HCT116 (cell line): ENCODE measurements around the gene CFAP97. TPM values are rescaled to one million over a fixed set of nuclear protein-coding genes. Genes with fewer than 3 reads are reported as not detected.

ENCODE experiments used
- ATAC-seq: fragments of 200-7000 bp; cut with Tn5 transposase; 2 replicates; pipeline ENCODE4 v1.9.1; 2020; ENCODE audit warnings: mild to moderate bottlenecking, moderate library complexity
- BruUV-seq: library from RNA; stranded (reverse); fragments of 400-500 nt; replicated peaks from 2 replicates; lab custom pipeline; 2021; lab: Mats Ljungman, UMichigan
- CTCF ChIA-PET: fragments of 300-600 bp; sonication (Branson Sonifier 250); formaldehyde crosslinking; loops from one replicate; lab custom pipeline; 2021; ENCODE audit warnings: antibody characterized with exemption; lab: Charles Lee
- POLR2A ChIA-PET: fragments of 300-600, 350-600 bp; sonication (Branson Sonifier 250); formaldehyde crosslinking; loops from one replicate; lab custom pipeline; 2021; ENCODE audit warnings: antibody characterized with exemption; lab: Charles Lee
- RAD21 ChIA-PET, 2 experiments: fragments of 300-600 bp; sonication (Branson Sonifier 250); formaldehyde crosslinking; loops; one replicate each; lab custom pipeline; 2023; ENCODE audit warnings: low total read pairs in 2 of 2; ENCODE audit not compliant: uncharacterized antibody in 2 of 2, unreplicated experiment in 2 of 2, low non-redundant PET in 1 of 2; lab: Charles Lee
- DNase-seq: peaks from one replicate; pipeline ENCODE4 v3.0.0-alpha.2; 2010; ENCODE audit warnings: low read depth, low spot score
- H2AFZ ChIP-seq: fragments of 200-600 bp; shearing (Covaris generic), sonication (generic); 2 replicates; pipeline ENCODE4 v1.6.1; 2017; ENCODE audit warnings: low read depth, mixed run types, mixed read lengths, antibody characterized with exemption, low read length; ENCODE audit not compliant: poor library complexity, severe bottlenecking
- H3K27ac ChIP-seq: 2 replicates; pipeline ENCODE4 v1.5.1; 2012; ENCODE audit warnings: low read depth, low read length
- H3K27me3 ChIP-seq: fragments of 200-600 bp; sonication (generic); 2 replicates; pipeline ENCODE4 v1.6.1; 2016; ENCODE audit warnings: mixed run types, low read length, mixed read lengths; ENCODE audit not compliant: insufficient read depth
- H3K36me3 ChIP-seq, 2 experiments: fragments of 200-500 bp in 1 of 2; fragments of 200-600 bp in 1 of 2; sonication (Bioruptor generic) in 1 of 2; sonication (generic) in 1 of 2; 2 replicates each; pipeline versions ENCODE4 v1.5.1 to v1.6.1; 2014 to 2016; ENCODE audit warnings: low read length in 2 of 2, inconsistent platforms in 1 of 2, mixed read lengths in 1 of 2, mixed run types in 1 of 2; ENCODE audit not compliant: insufficient read depth in 2 of 2, control insufficient read depth in 1 of 2
- H3K4me1 ChIP-seq, 2 experiments: fragments of 200-600 bp in 1 of 2; sonication (generic) in 1 of 2; 2 replicates each; pipeline versions ENCODE4 v1.5.1 to v1.6.1; 2012 to 2017; ENCODE audit warnings: low read length in 2 of 2, inconsistent platforms in 1 of 2, mild to moderate bottlenecking in 1 of 2, mixed read lengths in 1 of 2, mixed run types in 1 of 2, moderate library complexity in 1 of 2; ENCODE audit not compliant: insufficient read depth in 2 of 2, control insufficient read depth in 1 of 2
- H3K4me2 ChIP-seq: fragments of 200-600 bp; sonication (generic); 2 replicates; pipeline ENCODE4 v1.6.1; 2017; ENCODE audit warnings: mixed run types, low read length, mixed read lengths
- H3K4me3 ChIP-seq, 2 experiments: fragments of 200-600 bp in 1 of 2; sonication (generic) in 1 of 2; replicated peaks in 1 of 2; 2 replicates each; pipeline ENCODE4 v1.5.1; 2011 to 2016; ENCODE audit warnings: low read length in 2 of 2, control low read depth in 1 of 2, low read depth in 1 of 2, mild to moderate bottlenecking in 1 of 2, mixed read lengths in 1 of 2, mixed run types in 1 of 2
- H3K79me2 ChIP-seq: fragments of 200-600 bp; sonication (generic); 2 replicates; pipeline ENCODE4 v1.6.1; 2017; ENCODE audit warnings: mild to moderate bottlenecking, mixed run types, low read length, moderate library complexity, mixed read lengths; ENCODE audit not compliant: insufficient read depth
- H3K9ac ChIP-seq: fragments of 200-600 bp; sonication (generic); 2 replicates; pipeline ENCODE4 v1.6.1; 2016; ENCODE audit warnings: low read length, mixed read lengths
- H3K9me2 ChIP-seq: fragments of 200-600 bp; sonication (generic), shearing (Covaris generic); 2 replicates; pipeline ENCODE4 v1.6.1; 2017; ENCODE audit warnings: mixed run types, mild to moderate bottlenecking, moderate library complexity; ENCODE audit not compliant: insufficient read depth
- H3K9me3 ChIP-seq, 2 experiments: fragments of 200-500 bp in 1 of 2; fragments of 200-600 bp in 1 of 2; sonication (Bioruptor generic) in 1 of 2; sonication (generic) in 1 of 2; 2 replicates each; pipeline ENCODE4 v1.6.1; 2014 to 2017; ENCODE audit warnings: low read length in 2 of 2, mixed read lengths in 2 of 2, inconsistent platforms in 1 of 2, low read depth in 1 of 2, mild to moderate bottlenecking in 1 of 2, mixed run types in 1 of 2, moderate library complexity in 1 of 2; ENCODE audit not compliant: control insufficient read depth in 1 of 2, insufficient read depth in 1 of 2
- H4K20me1 ChIP-seq: fragments of 200-600 bp; sonication (generic), shearing (Covaris generic); 2 replicates; pipeline ENCODE4 v1.6.1; 2017; ENCODE audit warnings: mixed run types, mild to moderate bottlenecking, moderate library complexity; ENCODE audit not compliant: insufficient read depth
- ATF3 ChIP-seq: IDR thresholded peaks from 2 replicates; pipeline ENCODE4 v1.6.1; 2012
- CBX3 ChIP-seq: IDR thresholded peaks from 2 replicates; pipeline ENCODE4 v1.6.1; 2012; ENCODE audit warnings: low read depth
- EGR1 ChIP-seq: IDR thresholded peaks from 2 replicates; pipeline ENCODE4 v1.6.1; 2012; ENCODE audit warnings: low read depth
- ELF1 ChIP-seq: IDR thresholded peaks from 2 replicates; pipeline ENCODE4 v1.6.1; 2012; ENCODE audit warnings: low read depth, borderline replicate concordance
- EZH2 ChIP-seq: fragments of 200-600 bp; sonication (generic); IDR thresholded peaks from 2 replicates; pipeline ENCODE4 v1.6.1; 2017; ENCODE audit warnings: antibody characterized with exemption, mixed run types
- EZH2phosphoT487 ChIP-seq: fragments of 200-600 bp; IDR thresholded peaks from 2 replicates; pipeline ENCODE4 v1.6.1; 2018; ENCODE audit warnings: antibody characterized with exemption, borderline replicate concordance
- FOSL1 ChIP-seq: IDR thresholded peaks from 2 replicates; pipeline ENCODE4 v1.6.1; 2012; ENCODE audit warnings: low read depth
- JUND ChIP-seq: IDR thresholded peaks from 2 replicates; pipeline ENCODE4 v1.6.1; 2012
- MAX ChIP-seq: IDR thresholded peaks from 2 replicates; pipeline ENCODE4 v1.6.1; 2012
- POLR2A ChIP-seq: IDR thresholded peaks from 2 replicates; pipeline ENCODE4 v1.7.0; 2011; ENCODE audit warnings: borderline replicate concordance; ENCODE audit not compliant: insufficient read depth, insufficient read length; ENCODE audit errors: extremely low read depth
- POLR2AphosphoS5 ChIP-seq: IDR thresholded peaks from 2 replicates; pipeline ENCODE4 v1.6.1; 2011; ENCODE audit warnings: mild to moderate bottlenecking, low read depth, low read length, moderate library complexity
- RAD21 ChIP-seq: IDR thresholded peaks from 2 replicates; pipeline ENCODE4 v1.6.1; 2012; ENCODE audit warnings: low read depth, mild to moderate bottlenecking
- REST ChIP-seq: IDR thresholded peaks from 2 replicates; pipeline ENCODE4 v1.6.1; 2012; ENCODE audit warnings: low read depth
- SP1 ChIP-seq: IDR thresholded peaks from 2 replicates; pipeline ENCODE4 v1.6.1; 2012; ENCODE audit warnings: low read depth
- SRF ChIP-seq: IDR thresholded peaks from 2 replicates; pipeline ENCODE4 v1.6.1; 2012; ENCODE audit warnings: low read depth
- YY1 ChIP-seq: IDR thresholded peaks from 2 replicates; pipeline ENCODE4 v1.6.1; 2011; ENCODE audit warnings: low read length, low read depth, moderate library complexity, mild to moderate bottlenecking; ENCODE audit not compliant: insufficient replicate concordance; ENCODE audit errors: extremely low read depth
- ZFX ChIP-seq: fragments of 450-650 bp; IDR thresholded peaks from 2 replicates; pipeline ENCODE4 v1.6.1; 2017
- ZNF274 ChIP-seq: fragments of 200-500 bp; sonication (Bioruptor generic); IDR thresholded peaks from 2 replicates; pipeline ENCODE4 v1.6.1; 2014; ENCODE audit warnings: mild to moderate bottlenecking, low read depth, low read length, inconsistent platforms
- intact Hi-C: fragments of 100-400 bp; cut with micrococcal nuclease; formaldehyde crosslinking; loops from 2 replicates; pipeline ENCODE4 v1.10.0; 2022
- total RNA-seq: library from RNA; stranded (reverse); gene quantifications from one replicate; pipeline ENCODE4 v1.2.1, GENCODE V29; 2021; ENCODE audit not compliant: unreplicated experiment

Gene CFAP97
- total RNA-seq, 1 experiment from 2014 or later = 57.7 TPM

- no peaks in the 10 kb centered on the region for H3K9me3 ChIP-seq
- H3K9me2 ChIP-seq = no peaks in the 10 kb centered on the region
- H3K27ac ChIP-seq = no peak overlapping the region
- H3K4me1 ChIP-seq = peaks cover 2 to 6% of the 10 kb centered on the region in 2 experiments; a peak in 2 of 4 replicates
- ChIA-PET POLR2A (no interaction called here), CTCF (no interaction called here), RAD21 (interaction anchor here in 1 of 2 experiments (0.7 kb wide), 1 partner anchor 18 kb away, joined by 3 read pairs; no protein-coding TSS in a partner anchor)
- DNase-seq (no peak), ATAC-seq (no peak)
- H3K9ac ChIP-seq = no peak overlapping the region
- no peak for TF ChIP-seq EZH2
- no peak for TF ChIP-seq POLR2AphosphoS5
- TF ChIP-seq FOSL1 = no peak
- no peak for TF ChIP-seq SP1
- TF ChIP-seq EZH2phosphoT487 = no peak
- TF ChIP-seq ZFX = no peak
- TF ChIP-seq RAD21 = no peak
- no peak for TF ChIP-seq ATF3
- no peak for TF ChIP-seq POLR2A
- no peak for TF ChIP-seq SRF
- TF ChIP-seq REST = no peak
- no peak for TF ChIP-seq EGR1
- TF ChIP-seq ZNF274 = no peak
- no peak for TF ChIP-seq JUND
- no peak for TF ChIP-seq YY1
- no peak for TF ChIP-seq ELF1
- TF ChIP-seq CBX3 = no peak
- TF ChIP-seq MAX = no peak
- intact Hi-C loops = no loop called here
- no peaks in the 10 kb centered on the region for H3K27me3 ChIP-seq
- no peaks in the 10 kb centered on the region for H3K79me2 ChIP-seq
- no peak overlapping the region for H3K4me2 ChIP-seq
- no peak overlapping the region for H3K4me3 ChIP-seq
- no TSS peak for BruUV-seq
- H4K20me1 ChIP-seq = no peaks in the 10 kb centered on the region
- H3K36me3 ChIP-seq = no peaks in the 10 kb centered on the region
- no peak overlapping the region for H2AFZ ChIP-seq
These were observed 66.4 kb downstream of the CFAP97 start for GRCh38 chr4:185137233-185137925.
